Posterior vena cava (tissue), 2 donors: ENCODE measurements around the gene NQO2. TPM values are rescaled to one million over a fixed set of nuclear protein-coding genes. Genes with fewer than 3 reads are reported as not detected.
"Not testable (repeated sequence)": the region's sequence is repeated elsewhere in the genome, so short reads cannot be mapped to it uniquely, and the experiment has no call there.

Experiments used
- DNase-seq: peaks from one replicate; pipeline ENCODE4 v3.0.0-alpha.2; 2020; ENCODE audit warnings: low spot score
- intact Hi-C, 2 donors: fragments of 100-400 bp; cut with DNase I; formaldehyde crosslinking; loops; one replicate each; pipeline versions ENCODE4 v1.14.1 to v1.14.2; 2022 to 2023
- total RNA-seq, 2 donors: library from RNA; stranded (reverse); fragmentation: NEBNext Ultra II Directional; extraction: Animal tissue kit (Norgen Biotek cat#: 25700); gene quantifications; one replicate each; pipeline ENCODE4 v1.2.1, GENCODE V29; 2021
- donor health status: DM: yes; HTN: yes; CAD: no.
- donor health status: DM: yes; HTN: yes; CAD: no.

NQO2 gene
- total RNA-seq, 2 donors from 2014 or later, result 27.7 to 42.4 TPM

- DNase-seq, result no peak
- intact Hi-C loops, result no loop called here
Observed at GRCh38 chr6:2967936-2968335, 31.8 kb upstream of the NQO2 start.

- DNase-seq, result peak; percentile 42
- intact Hi-C loops, result no loop called here
Observed at GRCh38 chr6:2968600-2969135, 31.0 kb upstream of the NQO2 start.

GRCh38 chr6:2969549-2969948 lies 30.1 kb upstream of the NQO2 start:
- intact Hi-C loops, result no loop called here
- DNase-seq, result no peak

- DNase-seq, result peak; percentile 56
- intact Hi-C loops, result no loop called here
Observed at GRCh38 chr6:2970034-2970685, 29.5 kb upstream of the NQO2 start.

- intact Hi-C loops, result no loop called here
Observed at GRCh38 chr6:2970753-2971419, 28.8 kb upstream of the NQO2 start.

GRCh38 chr6:2971420-2972218 lies 28.1 kb upstream of the NQO2 start, which contains the start of gene SERPINB6:
Gene SERPINB6, minus strand, starts transcription at chr6:2971567. Its CDS starts 12,235 bp downstream, at chr6:2959332.
- peak; percentile 93 for DNase-seq
- intact Hi-C loops, result no loop called here

More at GRCh38 chr6:2970753-2971419, 28.8 kb upstream of the NQO2 start:
- DNase-seq, result peak; percentile 95

- intact Hi-C loops, DNase-seq: not testable (repeated sequence)
Observed at GRCh38 chr6:2972219-2972487, 27.5 kb upstream of the NQO2 start.

GRCh38 chr6:2972685-2973084 lies 27.0 kb upstream of the NQO2 start:
- intact Hi-C loops, DNase-seq: not testable (repeated sequence)

GRCh38 chr6:2973180-2973579 lies 26.5 kb upstream of the NQO2 start:
- intact Hi-C loops, DNase-seq: not testable (repeated sequence)

- intact Hi-C loops, result no loop called here
- DNase-seq, result no peak
Observed at GRCh38 chr6:2973676-2974075, 26.0 kb upstream of the NQO2 start.

- intact Hi-C loops, result no loop called here
- no peak for DNase-seq
Observed at GRCh38 chr6:2976060-2976459, 23.6 kb upstream of the NQO2 start.

- DNase-seq, result no peak
- intact Hi-C loops, result no loop called here
Observed at GRCh38 chr6:2976571-2977085, 23.1 kb upstream of the NQO2 start.

GRCh38 chr6:2977290-2977689 lies 22.4 kb upstream of the NQO2 start:
- intact Hi-C loops, result no loop called here

GRCh38 chr6:2977799-2978590 lies 21.7 kb upstream of the NQO2 start:
- DNase-seq, result no peak
- intact Hi-C loops, result no loop called here

More at GRCh38 chr6:2977290-2977689, 22.4 kb upstream of the NQO2 start:
- DNase-seq, result no peak

- no peak for DNase-seq
- intact Hi-C loops, result no loop called here
Observed at GRCh38 chr6:2978923-2979322, 20.8 kb upstream of the NQO2 start.

GRCh38 chr6:2979819-2980464 lies 19.8 kb upstream of the NQO2 start:
- intact Hi-C loops, result loop anchor here in 1 of 2 donors (5.0 kb wide), 1 partner anchor 1363 kb away; no protein-coding TSS in a partner anchor
- DNase-seq, result no peak

GRCh38 chr6:2980465-2980855 lies 19.2 kb upstream of the NQO2 start:
- intact Hi-C loops, result loop anchor here in 1 of 2 donors (5.0 kb wide), 1 partner anchor 1363 kb away; no protein-coding TSS in a partner anchor
- no peak for DNase-seq

- intact Hi-C loops, result loop anchor here in 1 of 2 donors (5.0 kb wide), 1 partner anchor 1365 kb away; no protein-coding TSS in a partner anchor
- DNase-seq, result no peak
Observed at GRCh38 chr6:2982426-2983117, 17.1 kb upstream of the NQO2 start.
